Measurements from ENCODE around the gene CATSPERB. TPM values are rescaled to one million over a fixed set of nuclear protein-coding genes. Genes with fewer than 3 reads are reported as not detected.

Gene CATSPERB
- total and polyA plus RNA-seq, 2 experiments from 2014 or later = 0.27 to 0.38 TPM

DNA sequence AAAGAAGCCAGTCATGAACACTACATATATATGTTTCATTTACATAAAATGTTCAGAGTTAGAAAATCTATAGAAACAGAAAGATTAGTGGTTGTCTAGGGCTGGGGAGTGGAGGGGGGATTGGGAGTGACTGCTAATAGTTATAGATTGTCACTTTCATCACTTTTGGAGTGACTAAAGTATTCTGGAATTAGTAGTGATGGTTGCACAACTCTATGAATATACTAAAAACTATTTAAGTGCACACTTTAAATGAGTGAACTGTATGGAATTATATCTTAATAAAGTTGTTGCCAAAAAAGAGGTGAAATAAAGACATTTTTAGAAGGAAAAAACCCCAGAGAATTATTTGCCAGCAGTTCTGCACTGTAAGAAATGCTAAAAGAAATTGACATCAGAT is 9.5 kb downstream of the CATSPERB start:
- TF ChIP-seq EZH2 (IDR thresholded peaks at IDR 0.05; ENCODE audit: low read depth, unreplicated experiment) (no peak), JUNB (IDR thresholded peaks at IDR 0.05; ENCODE audit: unreplicated experiment) (no peak), ZNF331 (CRISPR knock-in tag; IDR thresholded peaks at IDR 0.05; ENCODE audit: low read depth) (no peak), STAT1 (IDR thresholded peaks at IDR 0.05; ENCODE audit: unreplicated experiment) (no peak), ZNF114 (CRISPR knock-in tag; IDR thresholded peaks at IDR 0.05) (no peak), CREB1 (CRISPR knock-in tag; IDR thresholded peaks at IDR 0.05; ENCODE audit: low read depth) (no peak), POLR2AphosphoS5 (IDR thresholded peaks at IDR 0.05; ENCODE audit: low read depth) (no peak), NANOG (IDR thresholded peaks at IDR 0.05; ENCODE audit: borderline replicate concordance) (no peak), EZH2phosphoT487 (IDR thresholded peaks at IDR 0.05; ENCODE audit: unreplicated experiment) (no peak)
- TF ChIP-seq, protein P1, sequence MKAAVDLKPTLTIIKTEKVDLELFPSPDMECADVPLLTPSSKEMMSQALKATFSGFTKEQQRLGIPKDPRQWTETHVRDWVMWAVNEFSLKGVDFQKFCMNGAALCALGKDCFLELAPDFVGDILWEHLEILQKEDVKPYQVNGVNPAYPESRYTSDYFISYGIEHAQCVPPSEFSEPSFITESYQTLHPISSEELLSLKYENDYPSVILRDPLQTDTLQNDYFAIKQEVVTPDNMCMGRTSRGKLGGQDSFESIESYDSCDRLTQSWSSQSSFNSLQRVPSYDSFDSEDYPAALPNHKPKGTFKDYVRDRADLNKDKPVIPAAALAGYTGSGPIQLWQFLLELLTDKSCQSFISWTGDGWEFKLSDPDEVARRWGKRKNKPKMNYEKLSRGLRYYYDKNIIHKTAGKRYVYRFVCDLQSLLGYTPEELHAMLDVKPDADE (IDR thresholded peaks at IDR 0.05) = no peak
- TF ChIP-seq, protein P2, sequence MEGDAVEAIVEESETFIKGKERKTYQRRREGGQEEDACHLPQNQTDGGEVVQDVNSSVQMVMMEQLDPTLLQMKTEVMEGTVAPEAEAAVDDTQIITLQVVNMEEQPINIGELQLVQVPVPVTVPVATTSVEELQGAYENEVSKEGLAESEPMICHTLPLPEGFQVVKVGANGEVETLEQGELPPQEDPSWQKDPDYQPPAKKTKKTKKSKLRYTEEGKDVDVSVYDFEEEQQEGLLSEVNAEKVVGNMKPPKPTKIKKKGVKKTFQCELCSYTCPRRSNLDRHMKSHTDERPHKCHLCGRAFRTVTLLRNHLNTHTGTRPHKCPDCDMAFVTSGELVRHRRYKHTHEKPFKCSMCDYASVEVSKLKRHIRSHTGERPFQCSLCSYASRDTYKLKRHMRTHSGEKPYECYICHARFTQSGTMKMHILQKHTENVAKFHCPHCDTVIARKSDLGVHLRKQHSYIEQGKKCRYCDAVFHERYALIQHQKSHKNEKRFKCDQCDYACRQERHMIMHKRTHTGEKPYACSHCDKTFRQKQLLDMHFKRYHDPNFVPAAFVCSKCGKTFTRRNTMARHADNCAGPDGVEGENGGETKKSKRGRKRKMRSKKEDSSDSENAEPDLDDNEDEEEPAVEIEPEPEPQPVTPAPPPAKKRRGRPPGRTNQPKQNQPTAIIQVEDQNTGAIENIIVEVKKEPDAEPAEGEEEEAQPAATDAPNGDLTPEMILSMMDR (conservative IDR thresholded peaks at IDR 0.05; ENCODE audit: low read depth in 2 of 2) = no peak
- TF ChIP-seq, protein P3, sequence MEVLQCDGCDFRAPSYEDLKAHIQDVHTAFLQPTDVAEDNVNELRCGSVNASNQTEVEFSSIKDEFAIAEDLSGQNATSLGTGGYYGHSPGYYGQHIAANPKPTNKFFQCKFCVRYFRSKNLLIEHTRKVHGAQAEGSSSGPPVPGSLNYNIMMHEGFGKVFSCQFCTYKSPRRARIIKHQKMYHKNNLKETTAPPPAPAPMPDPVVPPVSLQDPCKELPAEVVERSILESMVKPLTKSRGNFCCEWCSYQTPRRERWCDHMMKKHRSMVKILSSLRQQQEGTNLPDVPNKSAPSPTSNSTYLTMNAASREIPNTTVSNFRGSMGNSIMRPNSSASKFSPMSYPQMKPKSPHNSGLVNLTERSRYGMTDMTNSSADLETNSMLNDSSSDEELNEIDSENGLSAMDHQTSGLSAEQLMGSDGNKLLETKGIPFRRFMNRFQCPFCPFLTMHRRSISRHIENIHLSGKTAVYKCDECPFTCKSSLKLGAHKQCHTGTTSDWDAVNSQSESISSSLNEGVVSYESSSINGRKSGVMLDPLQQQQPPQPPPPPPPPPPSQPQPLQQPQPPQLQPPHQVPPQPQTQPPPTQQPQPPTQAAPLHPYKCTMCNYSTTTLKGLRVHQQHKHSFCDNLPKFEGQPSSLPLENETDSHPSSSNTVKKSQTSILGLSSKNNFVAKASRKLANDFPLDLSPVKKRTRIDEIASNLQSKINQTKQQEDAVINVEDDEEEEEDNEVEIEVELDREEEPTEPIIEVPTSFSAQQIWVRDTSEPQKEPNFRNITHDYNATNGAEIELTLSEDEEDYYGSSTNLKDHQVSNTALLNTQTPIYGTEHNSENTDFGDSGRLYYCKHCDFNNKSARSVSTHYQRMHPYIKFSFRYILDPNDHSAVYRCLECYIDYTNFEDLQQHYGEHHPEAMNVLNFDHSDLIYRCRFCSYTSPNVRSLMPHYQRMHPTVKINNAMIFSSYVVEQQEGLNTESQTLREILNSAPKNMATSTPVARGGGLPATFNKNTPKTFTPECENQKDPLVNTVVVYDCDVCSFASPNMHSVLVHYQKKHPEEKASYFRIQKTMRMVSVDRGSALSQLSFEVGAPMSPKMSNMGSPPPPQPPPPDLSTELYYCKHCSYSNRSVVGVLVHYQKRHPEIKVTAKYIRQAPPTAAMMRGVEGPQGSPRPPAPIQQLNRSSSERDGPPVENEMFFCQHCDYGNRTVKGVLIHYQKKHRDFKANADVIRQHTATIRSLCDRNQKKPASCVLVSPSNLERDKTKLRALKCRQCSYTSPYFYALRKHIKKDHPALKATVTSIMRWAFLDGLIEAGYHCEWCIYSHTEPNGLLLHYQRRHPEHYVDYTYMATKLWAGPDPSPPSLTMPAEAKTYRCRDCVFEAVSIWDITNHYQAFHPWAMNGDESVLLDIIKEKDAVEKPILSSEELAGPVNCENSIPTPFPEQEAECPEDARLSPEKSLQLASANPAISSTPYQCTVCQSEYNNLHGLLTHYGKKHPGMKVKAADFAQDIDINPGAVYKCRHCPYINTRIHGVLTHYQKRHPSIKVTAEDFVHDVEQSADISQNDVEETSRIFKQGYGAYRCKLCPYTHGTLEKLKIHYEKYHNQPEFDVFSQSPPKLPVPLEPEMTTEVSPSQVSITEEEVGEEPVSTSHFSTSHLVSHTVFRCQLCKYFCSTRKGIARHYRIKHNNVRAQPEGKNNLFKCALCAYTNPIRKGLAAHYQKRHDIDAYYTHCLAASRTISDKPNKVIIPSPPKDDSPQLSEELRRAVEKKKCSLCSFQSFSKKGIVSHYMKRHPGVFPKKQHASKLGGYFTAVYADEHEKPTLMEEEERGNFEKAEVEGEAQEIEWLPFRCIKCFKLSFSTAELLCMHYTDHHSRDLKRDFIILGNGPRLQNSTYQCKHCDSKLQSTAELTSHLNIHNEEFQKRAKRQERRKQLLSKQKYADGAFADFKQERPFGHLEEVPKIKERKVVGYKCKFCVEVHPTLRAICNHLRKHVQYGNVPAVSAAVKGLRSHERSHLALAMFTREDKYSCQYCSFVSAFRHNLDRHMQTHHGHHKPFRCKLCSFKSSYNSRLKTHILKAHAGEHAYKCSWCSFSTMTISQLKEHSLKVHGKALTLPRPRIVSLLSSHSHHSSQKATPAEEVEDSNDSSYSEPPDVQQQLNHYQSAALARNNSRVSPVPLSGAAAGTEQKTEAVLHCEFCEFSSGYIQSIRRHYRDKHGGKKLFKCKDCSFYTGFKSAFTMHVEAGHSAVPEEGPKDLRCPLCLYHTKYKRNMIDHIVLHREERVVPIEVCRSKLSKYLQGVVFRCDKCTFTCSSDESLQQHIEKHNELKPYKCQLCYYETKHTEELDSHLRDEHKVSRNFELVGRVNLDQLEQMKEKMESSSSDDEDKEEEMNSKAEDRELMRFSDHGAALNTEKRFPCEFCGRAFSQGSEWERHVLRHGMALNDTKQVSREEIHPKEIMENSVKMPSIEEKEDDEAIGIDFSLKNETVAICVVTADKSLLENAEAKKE (CRISPR knock-in tag; IDR thresholded peaks at IDR 0.05) = no peak
- TF ChIP-seq, protein P4, sequence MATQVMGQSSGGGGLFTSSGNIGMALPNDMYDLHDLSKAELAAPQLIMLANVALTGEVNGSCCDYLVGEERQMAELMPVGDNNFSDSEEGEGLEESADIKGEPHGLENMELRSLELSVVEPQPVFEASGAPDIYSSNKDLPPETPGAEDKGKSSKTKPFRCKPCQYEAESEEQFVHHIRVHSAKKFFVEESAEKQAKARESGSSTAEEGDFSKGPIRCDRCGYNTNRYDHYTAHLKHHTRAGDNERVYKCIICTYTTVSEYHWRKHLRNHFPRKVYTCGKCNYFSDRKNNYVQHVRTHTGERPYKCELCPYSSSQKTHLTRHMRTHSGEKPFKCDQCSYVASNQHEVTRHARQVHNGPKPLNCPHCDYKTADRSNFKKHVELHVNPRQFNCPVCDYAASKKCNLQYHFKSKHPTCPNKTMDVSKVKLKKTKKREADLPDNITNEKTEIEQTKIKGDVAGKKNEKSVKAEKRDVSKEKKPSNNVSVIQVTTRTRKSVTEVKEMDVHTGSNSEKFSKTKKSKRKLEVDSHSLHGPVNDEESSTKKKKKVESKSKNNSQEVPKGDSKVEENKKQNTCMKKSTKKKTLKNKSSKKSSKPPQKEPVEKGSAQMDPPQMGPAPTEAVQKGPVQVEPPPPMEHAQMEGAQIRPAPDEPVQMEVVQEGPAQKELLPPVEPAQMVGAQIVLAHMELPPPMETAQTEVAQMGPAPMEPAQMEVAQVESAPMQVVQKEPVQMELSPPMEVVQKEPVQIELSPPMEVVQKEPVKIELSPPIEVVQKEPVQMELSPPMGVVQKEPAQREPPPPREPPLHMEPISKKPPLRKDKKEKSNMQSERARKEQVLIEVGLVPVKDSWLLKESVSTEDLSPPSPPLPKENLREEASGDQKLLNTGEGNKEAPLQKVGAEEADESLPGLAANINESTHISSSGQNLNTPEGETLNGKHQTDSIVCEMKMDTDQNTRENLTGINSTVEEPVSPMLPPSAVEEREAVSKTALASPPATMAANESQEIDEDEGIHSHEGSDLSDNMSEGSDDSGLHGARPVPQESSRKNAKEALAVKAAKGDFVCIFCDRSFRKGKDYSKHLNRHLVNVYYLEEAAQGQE (IDR thresholded peaks at IDR 0.05; ENCODE audit: unreplicated experiment) = no peak
- H3F3A ChIP-seq (replicated peaks; ENCODE audit: low read depth) = no peaks in the 10 kb centered on the region
- no peak overlapping the region for H3K27ac ChIP-seq (ENCODE audit: low read depth)
- H3K27me3 ChIP-seq (ENCODE audit: insufficient read depth) = no peaks in the 10 kb centered on the region
- no peaks in the 10 kb centered on the region for H3K4me1 ChIP-seq (ENCODE audit: insufficient read depth)
- ATAC-seq (no peak), DNase-seq (ENCODE audit: low spot score) (no peak)
- no peak overlapping the region for H3K4me3 ChIP-seq
- Mint-ChIP-seq H3K4me1 (no peaks in the 10 kb centered on the region), H3K9me3 (no peaks in the 10 kb centered on the region), H3K27me3 (ENCODE audit: insufficient read depth, low read depth, poor library complexity) (no peaks in the 10 kb centered on the region), H3K4me3 (no peak overlapping the region), H3K36me3 (ENCODE audit: low read depth) (no peaks in the 10 kb centered on the region), H3K27ac (no peak overlapping the region)
- no peak overlapping the region for H2AFZ ChIP-seq
- H3K79me2 ChIP-seq (replicated peaks; ENCODE audit: insufficient read depth) = no peaks in the 10 kb centered on the region
- H3K36me3 ChIP-seq (ENCODE audit: insufficient read depth) = no peaks in the 10 kb centered on the region
- no peaks in the 10 kb centered on the region for H4K20me1 ChIP-seq (replicated peaks; ENCODE audit: insufficient read depth)
- no peaks in the 10 kb centered on the region for H3K9me2 ChIP-seq (ENCODE audit: insufficient read depth)
- H3K4me2 ChIP-seq = no peak overlapping the region

Data from GM23338 (cell line).